Dendritic cell treated with granulocyte-macrophage colony-stimulating factor and Interleukin-4, amounts not matched to agents 40 ng/mL and 50 ng/mL, for 4 days (primary cell): ENCODE results near the gene GP5.

Experiments
- H3K27ac Mint-ChIP-seq: one replicate; pipeline ENCODE4 v1.8.0; 2022; ENCODE audit warnings: mild to moderate bottlenecking, mixed read lengths
- H3K27me3 Mint-ChIP-seq: one replicate; pipeline ENCODE4 v1.8.0; 2022; ENCODE audit warnings: mild to moderate bottlenecking, mixed read lengths
- H3K36me3 Mint-ChIP-seq: one replicate; pipeline ENCODE4 v1.8.0; 2022; ENCODE audit warnings: low read depth, mixed read lengths
- H3K4me1 Mint-ChIP-seq: one replicate; pipeline ENCODE4 v1.8.0; 2022; ENCODE audit warnings: low read depth, mixed read lengths
- H3K4me3 Mint-ChIP-seq: one replicate; pipeline ENCODE4 v1.8.0; 2022; ENCODE audit warnings: mild to moderate bottlenecking, moderate library complexity, mixed read lengths
- H3K9me3 Mint-ChIP-seq: one replicate; pipeline ENCODE4 v1.8.0; 2022; ENCODE audit warnings: mixed read lengths
- intact Hi-C: fragments of 100-400 bp; cut with micrococcal nuclease; formaldehyde crosslinking; loops from one replicate; pipeline ENCODE4 v1.15.0; 2022

Gene GP5

DNA sequence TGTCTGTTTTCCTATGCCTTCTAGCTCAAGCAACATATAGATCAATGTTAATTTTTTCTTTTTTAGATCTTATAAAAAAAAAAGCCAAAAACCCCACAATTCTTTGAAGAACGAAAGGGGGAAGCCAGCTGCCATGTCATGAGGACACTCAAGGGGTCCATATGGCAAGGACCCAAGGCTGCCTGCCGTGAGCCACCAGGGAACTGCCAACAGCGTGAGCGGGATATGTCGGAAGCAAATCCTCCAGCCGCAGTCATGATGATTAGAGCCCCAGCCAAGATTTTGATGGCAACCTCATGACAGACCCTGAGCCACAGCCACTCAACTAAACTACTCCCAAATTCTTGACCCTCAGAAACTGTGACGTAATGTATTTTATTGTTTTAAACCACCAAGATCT is 6.5 kb downstream of the GP5 start:
- H3K36me3 Mint-ChIP-seq: no peaks in the 10 kb centered on the region
- no peak overlapping the region for H3K4me3 Mint-ChIP-seq
- H3K27ac Mint-ChIP-seq: no peak overlapping the region
- peaks cover 10% of the 10 kb centered on the region for H3K9me3 Mint-ChIP-seq
- H3K4me1 Mint-ChIP-seq: peaks cover 17% of the 10 kb centered on the region
- intact Hi-C loops: no loop called here
- H3K27me3 Mint-ChIP-seq: peaks cover 55% of the 10 kb centered on the region

DNA sequence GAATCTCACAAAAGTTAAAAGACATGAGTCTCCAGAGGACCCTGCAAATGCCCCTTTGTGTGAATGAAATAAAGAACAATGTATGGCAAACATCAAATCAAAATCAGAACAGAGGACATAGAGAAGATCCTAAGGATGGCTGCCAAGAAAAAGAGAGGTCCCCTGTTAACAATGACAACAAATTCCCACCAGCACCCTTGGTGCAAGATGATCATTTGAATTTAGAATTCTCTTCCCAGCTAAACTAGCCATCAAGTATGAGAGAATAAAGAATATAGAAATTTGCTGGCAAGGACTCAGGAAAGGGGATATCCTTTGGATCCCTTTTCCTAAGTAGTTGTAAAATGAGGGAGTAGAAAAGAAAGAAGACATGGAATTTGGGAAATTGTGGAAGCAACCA is 8.2 kb downstream of the GP5 start:
- Mint-ChIP-seq H3K4me1 (peaks cover under 1% of the 10 kb centered on the region), H3K9me3 (peaks cover 10% of the 10 kb centered on the region), H3K27me3 (peaks cover 42% of the 10 kb centered on the region), H3K27ac (no peak overlapping the region), H3K4me3 (no peak overlapping the region), H3K36me3 (no peaks in the 10 kb centered on the region)
- intact Hi-C loops: no loop called here

DNA sequence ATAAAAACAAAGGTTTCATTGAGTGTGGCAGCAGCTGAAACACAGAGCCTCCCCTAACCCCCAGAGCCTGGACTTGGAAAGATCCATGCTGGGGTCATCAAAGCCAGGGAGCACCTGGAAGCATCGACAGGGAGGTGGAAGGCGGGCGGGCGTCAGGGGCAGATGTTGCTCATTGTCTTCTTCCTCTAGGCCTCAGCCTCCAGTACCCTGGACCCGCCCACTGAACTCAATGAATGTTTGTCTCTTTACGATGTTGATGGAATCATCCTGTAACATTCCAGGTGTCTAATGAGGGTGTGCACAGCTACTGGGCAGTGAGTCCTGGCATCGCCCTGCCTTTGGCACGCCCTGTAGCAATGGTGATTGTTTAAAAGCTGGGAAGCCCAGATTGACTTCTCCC is 9.8 kb downstream of the GP5 start:
- Mint-ChIP-seq H3K4me3 (no peak overlapping the region), H3K9me3 (peaks cover 10% of the 10 kb centered on the region), H3K27ac (no peak overlapping the region), H3K4me1 (no peaks in the 10 kb centered on the region), H3K27me3 (peaks cover 34% of the 10 kb centered on the region), H3K36me3 (no peaks in the 10 kb centered on the region)
- intact Hi-C loops: no loop called here

DNA sequence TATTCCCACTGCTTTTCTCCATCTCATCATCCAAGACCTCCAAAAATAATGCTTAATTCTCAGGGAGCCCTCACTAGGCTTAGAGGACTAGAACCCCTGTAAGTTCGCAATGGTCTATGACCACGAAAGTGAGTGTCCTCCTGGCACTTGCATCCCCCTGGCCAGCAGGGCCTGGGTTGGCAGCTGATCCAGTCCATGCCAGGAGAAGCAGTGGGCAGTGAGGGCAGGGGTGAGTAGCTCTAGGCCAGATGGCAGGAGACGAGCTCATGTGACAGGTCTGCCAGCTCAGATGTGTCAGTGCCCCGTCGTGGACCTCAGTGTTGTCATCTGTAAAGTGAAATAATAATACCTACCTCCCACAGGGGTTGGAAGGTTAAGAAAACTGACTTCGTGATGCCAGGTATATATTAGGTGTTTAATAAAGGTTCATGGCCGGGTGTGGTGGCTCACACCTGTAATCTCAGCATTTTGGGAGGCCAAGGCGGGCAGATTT is 11.1 kb downstream of the GP5 start:
- peaks cover 36% of the 10 kb centered on the region for H3K27me3 Mint-ChIP-seq

DNA sequence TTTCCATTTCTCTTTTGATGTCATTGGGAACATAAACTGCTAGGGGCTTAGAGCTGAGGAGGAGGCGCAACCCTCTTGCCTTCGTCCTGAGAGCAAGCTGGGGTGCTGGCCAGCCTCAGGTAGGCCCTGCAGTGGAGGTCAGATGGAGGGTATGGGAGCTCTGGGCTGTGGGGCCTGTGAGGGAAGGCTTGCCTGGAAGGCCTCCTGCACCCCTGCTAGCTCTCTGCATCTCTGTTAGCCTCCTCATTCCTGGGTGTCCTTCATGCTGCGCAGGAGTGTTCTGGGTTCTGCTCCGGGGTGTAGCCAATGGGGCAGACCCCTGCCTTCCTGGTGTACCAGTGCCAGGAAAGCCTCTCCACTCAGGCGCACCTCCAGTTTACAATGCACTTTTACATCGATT is 11.8 kb downstream of the GP5 start:
- H3K27me3 Mint-ChIP-seq: peaks cover 31% of the 10 kb centered on the region
- H3K36me3 Mint-ChIP-seq: no peaks in the 10 kb centered on the region
- H3K4me1 Mint-ChIP-seq: no peaks in the 10 kb centered on the region
- H3K27ac Mint-ChIP-seq: no peak overlapping the region
- peaks cover 10% of the 10 kb centered on the region for H3K9me3 Mint-ChIP-seq
- no peak overlapping the region for H3K4me3 Mint-ChIP-seq
- intact Hi-C loops: no loop called here

More for the DNA sequence above, 11.1 kb downstream of the GP5 start:
- Mint-ChIP-seq H3K9me3 (peaks cover 10% of the 10 kb centered on the region), H3K4me1 (no peaks in the 10 kb centered on the region), H3K36me3 (no peaks in the 10 kb centered on the region), H3K27ac (no peak overlapping the region), H3K4me3 (no peak overlapping the region)
- intact Hi-C loops: no loop called here

DNA sequence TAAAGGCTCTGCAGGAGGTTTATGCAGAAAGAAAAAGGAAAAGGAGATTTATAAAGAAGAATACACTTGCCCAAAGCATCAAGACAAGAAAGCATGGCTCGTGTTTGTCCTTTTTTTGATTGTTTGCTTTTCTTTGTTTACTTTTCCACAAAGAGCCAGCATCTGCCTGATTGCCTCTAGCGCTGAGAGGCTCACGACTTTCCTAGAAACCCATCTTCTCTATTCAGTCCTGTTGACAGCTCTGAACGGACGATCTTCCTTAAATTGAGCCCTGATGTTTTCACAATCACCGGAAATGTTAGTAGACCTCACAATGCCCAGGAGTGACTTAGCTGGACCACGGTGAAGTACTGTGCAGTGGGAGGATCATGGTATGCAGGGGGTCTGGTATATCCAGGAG is 12.4 kb downstream of the GP5 start:
- Mint-ChIP-seq H3K9me3 (peaks cover 10% of the 10 kb centered on the region), H3K27me3 (peaks cover 30% of the 10 kb centered on the region), H3K27ac (no peak overlapping the region), H3K4me3 (no peak overlapping the region), H3K36me3 (no peaks in the 10 kb centered on the region), H3K4me1 (no peaks in the 10 kb centered on the region)
- intact Hi-C loops: no loop called here

DNA sequence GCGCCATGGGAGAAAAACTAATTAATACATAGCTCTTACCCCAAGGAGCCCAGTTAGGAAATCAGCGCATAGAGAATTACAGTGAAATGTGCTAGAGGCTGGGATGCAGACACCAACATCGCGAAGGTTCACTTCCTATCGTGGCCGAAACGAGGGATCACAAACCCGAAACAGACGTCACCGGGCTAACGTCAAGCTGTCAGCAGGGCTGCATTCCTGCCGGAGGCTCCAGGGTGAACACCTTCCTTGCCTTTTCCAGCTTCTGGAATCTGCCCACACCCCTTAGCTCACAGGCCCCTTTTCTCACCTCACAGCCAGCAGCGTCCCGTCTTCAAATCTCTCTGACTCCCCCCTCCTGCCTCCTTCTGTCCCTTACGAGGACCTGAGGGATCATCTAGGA is 13.0 kb downstream of the GP5 start:
- H3K27ac Mint-ChIP-seq: no peak overlapping the region
- H3K27me3 Mint-ChIP-seq: peaks cover 28% of the 10 kb centered on the region
- H3K4me1 Mint-ChIP-seq: no peaks in the 10 kb centered on the region
- no peaks in the 10 kb centered on the region for H3K36me3 Mint-ChIP-seq
- peaks cover 7% of the 10 kb centered on the region for H3K9me3 Mint-ChIP-seq
- intact Hi-C loops: no loop called here
- H3K4me3 Mint-ChIP-seq: no peak overlapping the region

DNA sequence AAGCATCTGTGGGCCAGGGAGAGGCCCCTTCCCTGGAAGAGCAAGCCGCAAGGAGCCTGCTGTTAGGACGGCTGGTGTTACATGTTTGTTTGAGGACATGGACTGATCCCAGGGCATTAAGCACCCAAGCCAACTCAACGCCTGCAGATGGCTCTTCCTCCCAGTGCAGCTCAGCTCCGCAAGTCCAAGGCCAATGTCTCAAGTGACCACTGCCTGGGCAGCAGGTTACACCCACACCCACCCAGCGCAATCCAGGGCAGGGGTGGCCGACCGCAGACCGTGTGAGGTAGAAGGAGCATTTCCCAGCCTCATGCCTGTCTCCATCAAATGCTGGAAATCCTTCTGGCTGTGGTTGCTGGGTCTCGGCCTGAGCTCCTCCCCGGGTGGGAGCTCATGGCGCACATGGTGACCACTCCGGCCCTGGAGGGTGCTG is 14.5 kb downstream of the GP5 start:
- H3K36me3 Mint-ChIP-seq: no peaks in the 10 kb centered on the region
- H3K4me1 Mint-ChIP-seq: no peaks in the 10 kb centered on the region
- intact Hi-C loops: no loop called here
- peaks cover 20% of the 10 kb centered on the region for H3K27me3 Mint-ChIP-seq
- no peak overlapping the region for H3K4me3 Mint-ChIP-seq
- no peak overlapping the region for H3K27ac Mint-ChIP-seq
- no peaks in the 10 kb centered on the region for H3K9me3 Mint-ChIP-seq

DNA sequence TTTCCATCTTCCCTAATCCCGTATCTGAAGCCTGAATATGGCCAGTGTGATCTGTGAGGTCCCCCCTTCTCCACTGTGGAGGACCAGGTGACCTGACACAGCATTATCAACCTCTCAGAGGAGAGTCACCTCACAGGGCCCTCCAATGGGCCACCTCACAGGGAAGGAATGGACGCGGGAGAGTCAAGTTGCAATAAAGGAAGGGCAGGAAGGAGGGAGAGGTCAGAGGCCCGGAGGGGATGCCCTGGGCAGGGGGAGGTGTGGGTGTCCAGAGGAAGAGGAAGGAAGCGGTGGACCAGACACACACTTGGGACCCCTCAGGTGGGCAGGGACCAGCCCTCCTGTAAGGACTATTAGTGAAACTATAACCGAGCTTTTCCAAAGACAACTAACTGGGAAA is 14.9 kb downstream of the GP5 start:
- Mint-ChIP-seq H3K4me1 (no peaks in the 10 kb centered on the region), H3K4me3 (no peak overlapping the region), H3K27me3 (peaks cover 16% of the 10 kb centered on the region), H3K27ac (no peak overlapping the region), H3K9me3 (no peaks in the 10 kb centered on the region), H3K36me3 (no peaks in the 10 kb centered on the region)
- intact Hi-C loops: no loop called here

DNA sequence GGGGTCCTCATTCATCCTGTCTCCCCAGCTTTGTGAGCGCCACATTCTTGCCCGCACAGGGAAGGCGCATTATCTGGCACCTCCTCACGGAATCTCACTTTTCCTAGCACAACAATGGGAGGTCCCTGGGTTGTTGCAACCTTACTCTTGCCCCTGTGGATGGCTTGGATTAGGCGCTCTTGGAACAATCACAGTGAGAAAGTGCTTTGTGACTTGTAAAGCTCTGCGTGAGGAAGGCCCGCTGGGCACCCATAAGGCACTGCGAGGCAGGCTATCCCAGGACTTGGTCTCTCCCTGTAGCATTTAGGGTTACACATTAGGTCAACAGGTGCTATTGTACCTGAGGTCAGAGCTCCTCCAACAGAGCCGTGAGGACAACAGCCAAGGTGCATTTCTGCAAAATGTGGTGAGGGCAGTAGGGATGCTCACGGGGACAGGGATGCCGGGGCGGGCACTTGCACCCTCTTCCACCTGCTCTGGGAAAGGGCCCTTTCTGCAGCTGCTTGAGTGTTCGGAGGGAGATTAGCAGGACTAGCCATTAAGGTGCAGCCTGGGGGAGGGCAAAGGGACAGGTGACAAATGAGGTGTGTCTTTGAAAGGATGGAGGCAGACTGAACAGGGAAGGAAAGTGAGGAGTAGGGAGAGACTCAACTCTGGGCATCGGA is 15.7 kb downstream of the GP5 start:
- Mint-ChIP-seq H3K36me3 (no peaks in the 10 kb centered on the region), H3K9me3 (no peaks in the 10 kb centered on the region), H3K27ac (no peak overlapping the region), H3K4me1 (no peaks in the 10 kb centered on the region), H3K27me3 (peaks cover 19% of the 10 kb centered on the region), H3K4me3 (no peak overlapping the region)
- intact Hi-C loops: no loop called here

DNA sequence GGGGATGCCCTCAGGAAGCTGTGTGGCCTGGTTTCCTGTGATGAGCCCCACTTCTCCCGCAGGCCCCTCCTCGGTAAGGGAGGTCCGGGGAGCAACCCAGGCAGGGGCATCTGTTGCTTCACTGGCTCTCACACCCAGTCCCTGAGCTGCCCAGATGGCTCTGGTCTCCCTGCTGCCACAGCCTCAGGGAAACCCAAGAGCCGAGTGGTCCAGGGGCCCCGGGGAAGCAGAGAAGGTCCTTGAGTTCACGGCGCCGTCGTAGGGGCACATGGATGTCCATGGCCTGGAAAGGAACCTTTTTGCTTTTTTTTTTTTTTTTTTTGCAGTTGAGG is 16.2 kb downstream of the GP5 start:
- Mint-ChIP-seq H3K9me3 (no peaks in the 10 kb centered on the region), H3K36me3 (no peaks in the 10 kb centered on the region), H3K27ac (no peak overlapping the region), H3K4me1 (no peaks in the 10 kb centered on the region), H3K27me3 (peaks cover 20% of the 10 kb centered on the region), H3K4me3 (no peak overlapping the region)
- intact Hi-C loops: no loop called here

DNA sequence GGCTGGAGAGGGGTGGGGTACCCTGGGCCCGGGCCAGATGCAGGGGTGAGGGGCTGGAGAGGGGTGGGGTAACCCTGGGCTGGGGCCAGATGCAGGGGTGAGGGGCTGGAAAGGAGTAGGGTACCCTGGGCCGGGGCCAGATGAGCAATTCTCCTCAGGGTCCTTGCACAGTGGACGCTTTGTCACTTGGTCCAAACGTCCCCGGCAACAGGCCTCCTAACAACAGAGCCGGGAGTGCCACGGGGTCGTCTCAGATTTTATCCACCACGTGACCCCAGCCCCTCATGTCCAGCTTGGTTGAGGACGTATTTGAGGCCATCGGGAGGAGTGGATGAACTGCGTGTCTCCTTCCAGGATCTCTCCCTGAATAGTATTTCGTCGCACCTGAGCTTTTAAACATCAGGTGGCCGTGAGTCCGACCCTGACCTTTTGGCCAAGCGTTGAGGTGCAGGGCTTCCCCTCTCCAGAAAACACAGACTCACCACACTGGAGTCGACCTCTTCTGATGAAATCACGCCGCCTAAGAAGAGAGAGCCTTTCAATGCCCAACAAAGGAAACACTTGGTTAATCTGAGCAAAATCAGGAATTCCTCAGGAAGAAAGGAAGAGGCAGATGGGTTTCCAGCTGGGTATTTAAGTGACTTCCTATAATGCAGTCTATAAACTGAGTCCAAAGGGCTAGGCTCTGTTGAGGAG is 16.7 kb downstream of the GP5 start:
- Mint-ChIP-seq H3K36me3 (no peaks in the 10 kb centered on the region), H3K4me3 (no peak overlapping the region), H3K4me1 (no peaks in the 10 kb centered on the region), H3K27me3 (peaks cover 20% of the 10 kb centered on the region), H3K27ac (no peak overlapping the region), H3K9me3 (no peaks in the 10 kb centered on the region)
- intact Hi-C loops: no loop called here

DNA sequence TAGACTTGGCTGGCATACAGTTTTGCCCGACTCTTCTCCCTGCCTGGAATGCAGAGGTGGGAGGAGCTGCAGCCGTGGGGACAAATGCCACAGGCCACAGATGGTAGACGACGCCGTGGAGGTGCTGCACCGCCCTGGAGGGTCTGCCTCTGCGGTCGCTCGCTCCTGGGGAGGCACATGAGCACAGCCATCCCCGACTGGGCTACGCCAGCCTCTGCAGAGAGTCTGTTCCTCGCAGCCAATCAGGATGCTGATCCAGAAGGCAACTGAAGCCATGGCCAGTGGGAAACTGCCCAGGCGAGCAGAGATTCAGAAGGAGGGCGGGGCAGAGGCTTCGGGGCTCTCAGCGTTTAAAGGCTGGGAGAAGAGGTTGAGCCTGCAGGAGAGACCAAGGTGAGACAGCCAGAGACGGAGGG is 17.6 kb downstream of the GP5 start:
- peaks cover 23% of the 10 kb centered on the region for H3K27me3 Mint-ChIP-seq
- intact Hi-C loops: no loop called here
- no peaks in the 10 kb centered on the region for H3K4me1 Mint-ChIP-seq
- no peaks in the 10 kb centered on the region for H3K9me3 Mint-ChIP-seq
- H3K36me3 Mint-ChIP-seq: no peaks in the 10 kb centered on the region
- H3K4me3 Mint-ChIP-seq: no peak overlapping the region
- no peak overlapping the region for H3K27ac Mint-ChIP-seq

DNA sequence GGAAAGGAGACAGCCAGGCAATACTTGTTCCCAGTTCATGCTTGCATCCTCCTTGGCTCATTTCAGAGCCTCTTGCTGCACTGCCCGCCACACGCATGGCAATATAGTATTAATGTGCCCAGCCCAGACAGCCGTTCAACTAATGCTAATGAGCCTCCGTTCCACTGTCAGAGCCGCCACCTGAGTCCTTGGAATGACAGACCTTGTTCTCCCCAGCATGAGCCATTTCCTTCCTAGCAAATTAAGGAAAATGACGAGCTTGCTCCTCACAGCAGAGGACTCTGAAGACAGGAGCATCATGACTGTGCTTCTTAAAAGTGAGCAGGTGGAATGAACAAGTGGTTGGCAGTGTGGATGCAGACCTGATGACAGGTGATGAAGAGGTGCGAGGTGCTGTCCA is 18.7 kb downstream of the GP5 start:
- Mint-ChIP-seq H3K27me3 (peaks cover 29% of the 10 kb centered on the region), H3K36me3 (no peaks in the 10 kb centered on the region), H3K4me3 (no peak overlapping the region), H3K4me1 (no peaks in the 10 kb centered on the region), H3K9me3 (no peaks in the 10 kb centered on the region), H3K27ac (no peak overlapping the region)
- intact Hi-C loops: no loop called here

DNA sequence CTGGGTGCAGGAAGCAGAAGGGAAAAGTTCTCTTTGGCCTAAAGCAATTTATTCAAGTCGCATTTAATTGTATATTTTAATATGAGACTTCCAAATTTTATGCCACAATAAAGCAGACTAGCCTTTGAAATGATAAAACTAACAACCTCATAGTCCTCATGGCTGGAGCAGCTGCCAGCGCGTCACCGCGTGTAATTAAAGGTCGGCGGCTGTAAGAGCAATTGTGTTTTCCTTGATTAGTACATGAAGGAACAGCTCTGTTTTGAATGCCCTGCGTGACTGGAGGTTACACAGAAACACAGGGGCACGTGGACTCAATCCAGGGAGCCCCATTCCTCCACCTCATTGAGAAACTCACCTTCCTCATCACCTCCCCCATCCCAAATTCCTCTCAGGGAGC is 19.4 kb downstream of the GP5 start:
- no peaks in the 10 kb centered on the region for H3K9me3 Mint-ChIP-seq
- intact Hi-C loops: no loop called here
- H3K36me3 Mint-ChIP-seq: no peaks in the 10 kb centered on the region

More for the DNA sequence above, 19.4 kb downstream of the GP5 start:
- Mint-ChIP-seq H3K4me3 (no peak overlapping the region), H3K27ac (no peak overlapping the region), H3K4me1 (no peaks in the 10 kb centered on the region), H3K27me3 (peaks cover 29% of the 10 kb centered on the region)
